A204.1 (cell line): ENCODE data around the gene CLNK.

Source experiments
- FAIRE-seq: peaks from 2 replicates; lab custom pipeline; 2012; peaks lifted over from hg19 to GRCh38; lab: Jason Lieb, UNC

The CLNK gene

DNA sequence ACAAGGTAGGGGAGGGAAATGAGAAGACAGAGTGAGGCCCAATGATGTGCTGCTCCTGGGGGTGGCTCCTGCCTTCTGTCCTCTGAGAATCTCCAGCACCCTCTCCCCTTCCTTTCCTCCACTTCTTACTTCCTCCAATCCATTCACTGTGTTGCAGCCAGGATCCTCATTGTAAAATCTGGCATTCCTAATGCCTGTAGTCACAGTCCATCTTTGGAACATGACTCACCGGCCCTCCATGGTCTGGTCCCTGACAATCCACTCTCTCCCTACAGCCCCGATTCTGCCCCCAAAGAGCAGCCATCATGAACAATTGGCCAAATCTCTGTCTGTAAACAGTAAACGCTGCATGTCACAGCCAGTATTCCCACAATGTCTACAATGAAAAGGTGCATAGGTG is 72.9 kb downstream of the CLNK start:
- FAIRE-seq: no peak

DNA sequence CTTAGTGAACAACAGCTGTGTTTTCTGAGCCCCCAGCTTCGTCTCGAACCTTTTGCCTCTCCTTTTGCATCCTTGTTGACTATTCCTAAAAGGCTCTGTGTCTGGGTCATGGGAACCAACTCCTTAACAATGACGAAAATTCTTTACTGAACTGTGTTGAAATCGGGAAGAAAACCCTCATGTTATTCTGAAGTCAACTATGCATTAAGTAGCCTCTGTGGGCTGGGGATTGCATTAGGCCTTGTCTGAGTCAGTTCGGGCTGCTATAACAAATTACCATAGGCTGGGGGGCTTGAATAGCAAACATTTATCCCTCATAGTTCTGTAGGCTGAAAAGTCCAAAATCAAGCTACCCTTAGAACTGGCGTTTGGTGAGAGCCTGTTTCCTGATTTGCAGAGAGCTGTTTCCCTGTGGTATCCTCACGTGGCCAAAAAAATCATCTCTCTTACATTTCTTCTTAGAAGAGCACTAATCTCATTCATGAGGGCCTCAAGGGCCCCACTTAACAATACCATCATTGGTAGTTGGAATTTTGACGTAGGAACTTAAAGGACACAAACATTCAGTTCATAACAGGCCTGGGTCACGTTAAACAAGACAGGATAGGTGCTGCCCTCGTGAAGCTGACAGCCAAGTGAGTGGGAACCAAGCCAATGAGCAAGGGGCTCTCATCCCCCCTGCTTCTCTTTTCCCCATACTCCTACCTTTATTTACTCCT is 75.9 kb downstream of the CLNK start:
- no peak for FAIRE-seq

DNA sequence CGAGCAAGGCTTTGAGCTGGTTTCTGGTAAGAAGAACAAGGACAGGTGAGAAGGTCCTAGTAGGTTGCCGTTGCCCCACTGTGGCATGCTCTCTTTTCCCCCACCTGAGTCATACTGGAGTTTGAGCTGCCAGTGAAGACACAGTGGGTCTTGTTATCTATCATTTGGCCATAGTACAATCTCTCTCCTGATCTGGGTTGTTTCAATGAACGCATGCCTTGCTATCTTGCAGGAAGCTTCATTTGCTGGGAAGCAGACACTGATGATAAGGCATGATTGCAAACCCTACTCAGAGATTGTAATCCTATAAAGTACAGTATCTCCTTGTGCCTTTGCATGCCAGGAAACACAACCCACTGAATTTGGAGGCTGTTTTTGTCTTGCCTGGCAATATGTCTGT is 77.4 kb downstream of the CLNK start:
- FAIRE-seq: no peak

DNA sequence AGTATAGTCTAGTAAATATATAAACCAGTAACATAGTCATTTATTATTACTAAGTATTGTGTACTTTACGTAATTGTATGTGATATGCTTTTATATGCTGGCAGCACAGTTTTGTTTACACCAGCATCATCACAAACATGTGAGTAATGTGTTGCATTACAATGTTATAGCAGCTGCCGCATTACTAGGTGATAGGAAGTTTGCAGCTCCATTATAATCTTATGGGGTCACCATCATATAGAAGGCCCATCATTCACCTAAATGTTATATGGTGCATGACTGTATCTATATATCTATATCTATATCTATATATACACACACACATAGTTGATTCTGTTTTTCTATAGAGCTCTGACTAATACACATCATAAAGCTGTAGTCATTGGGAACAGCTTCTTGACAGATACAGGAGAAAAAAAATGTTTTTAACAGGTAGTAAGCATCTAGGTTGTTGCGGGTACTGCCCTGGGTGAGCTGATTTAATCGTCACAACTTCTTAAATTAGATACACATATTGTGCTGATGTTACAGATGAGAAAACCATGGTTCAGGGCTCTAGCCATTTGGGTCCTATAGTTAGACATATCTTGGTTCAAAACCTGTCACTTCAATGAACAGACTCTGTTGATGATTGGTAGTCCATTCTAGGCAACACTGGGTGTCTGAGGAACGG is 77.9 kb downstream of the CLNK start:
- no peak for FAIRE-seq

DNA sequence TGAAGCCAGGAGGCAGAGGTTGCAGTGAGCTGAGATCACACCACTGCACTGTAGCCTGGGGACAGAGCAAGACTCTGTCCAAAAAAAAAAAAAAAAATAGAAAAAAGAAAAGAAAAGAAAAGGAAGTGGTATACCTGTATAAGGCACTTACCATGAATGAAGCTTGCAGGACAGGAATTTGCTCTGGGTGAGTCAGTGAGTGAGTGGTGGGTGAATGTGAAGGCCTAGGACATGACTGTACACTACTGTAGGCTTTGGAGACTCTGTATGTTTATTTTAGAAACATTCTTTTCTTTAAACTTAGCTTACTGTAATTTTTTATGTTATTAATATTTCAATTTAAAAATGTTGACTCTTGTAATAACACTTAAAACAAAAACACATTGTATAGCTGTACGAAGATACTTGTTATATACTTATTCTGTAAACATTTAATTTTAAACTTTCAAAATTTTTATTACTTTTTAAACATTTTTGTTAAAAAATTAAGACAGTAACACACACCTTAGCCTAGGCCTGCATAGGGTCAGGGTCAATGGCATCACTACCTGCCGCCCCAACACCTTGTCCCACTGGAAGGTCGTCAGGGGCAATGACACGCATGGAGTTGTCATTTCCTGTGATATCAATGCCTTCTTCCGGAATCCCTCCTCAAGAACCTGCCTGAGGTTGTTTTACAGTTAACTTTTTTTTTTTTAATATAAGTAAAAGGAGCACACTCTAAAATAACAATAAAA is 78.7 kb downstream of the CLNK start:
- no peak for FAIRE-seq

DNA sequence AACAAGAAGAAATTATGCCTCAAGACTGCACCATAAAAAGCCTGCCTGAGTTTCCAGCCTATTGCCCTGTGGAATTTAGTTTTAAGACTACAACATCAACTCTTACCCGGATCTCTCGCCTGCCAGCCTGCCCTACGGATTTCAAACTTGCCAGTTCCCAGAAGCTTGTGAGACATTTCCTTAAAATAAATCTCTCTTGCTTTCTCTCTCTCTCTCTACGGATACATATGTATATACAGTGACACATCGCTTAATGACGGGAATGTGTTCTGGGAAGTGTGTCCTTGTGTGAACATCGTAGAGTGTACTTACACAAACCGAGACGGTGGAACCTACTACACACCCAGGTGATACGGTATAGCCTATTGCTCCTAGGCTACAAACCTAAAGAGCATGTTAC is 79.5 kb downstream of the CLNK start:
- FAIRE-seq: no peak

DNA sequence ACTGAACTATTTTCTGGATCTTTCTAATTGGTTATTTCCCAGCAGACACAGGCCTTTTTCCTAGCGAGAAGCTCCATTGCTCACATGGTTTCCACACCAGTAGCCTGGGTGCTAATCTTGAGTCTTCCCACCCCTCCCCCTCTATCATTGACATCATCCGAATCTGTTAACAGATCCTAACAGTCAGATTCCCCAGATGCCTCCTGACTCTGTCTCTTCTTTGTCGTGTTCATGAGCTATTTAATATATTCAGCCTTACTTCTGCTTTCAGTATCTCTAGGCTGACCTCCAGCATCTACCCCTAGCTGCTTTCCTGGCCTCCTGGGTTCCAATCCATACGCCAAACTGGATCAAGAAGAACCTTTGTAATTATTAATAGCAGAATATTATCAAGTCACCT is 85.0 kb downstream of the CLNK start:
- no peak for FAIRE-seq

DNA sequence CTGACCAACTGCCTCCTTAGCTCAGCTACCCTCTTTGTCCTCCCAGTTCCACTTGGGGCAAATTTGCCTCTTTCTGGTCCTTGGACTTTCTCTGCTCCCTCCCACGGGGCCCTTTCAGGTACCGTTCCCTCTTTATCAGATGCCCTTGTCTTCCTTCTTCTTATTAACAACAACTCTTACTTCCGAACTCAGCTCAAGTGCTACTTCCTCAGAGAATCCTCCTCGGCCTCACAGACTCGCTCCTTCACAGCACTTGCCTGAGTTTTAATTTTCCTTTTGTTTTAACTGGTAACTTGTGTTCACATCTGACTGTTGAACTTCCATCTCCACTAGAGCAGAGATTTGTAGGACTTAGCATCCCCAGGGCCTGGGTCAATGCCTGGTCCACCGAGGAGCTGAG is 85.7 kb downstream of the CLNK start:
- no peak for FAIRE-seq

DNA sequence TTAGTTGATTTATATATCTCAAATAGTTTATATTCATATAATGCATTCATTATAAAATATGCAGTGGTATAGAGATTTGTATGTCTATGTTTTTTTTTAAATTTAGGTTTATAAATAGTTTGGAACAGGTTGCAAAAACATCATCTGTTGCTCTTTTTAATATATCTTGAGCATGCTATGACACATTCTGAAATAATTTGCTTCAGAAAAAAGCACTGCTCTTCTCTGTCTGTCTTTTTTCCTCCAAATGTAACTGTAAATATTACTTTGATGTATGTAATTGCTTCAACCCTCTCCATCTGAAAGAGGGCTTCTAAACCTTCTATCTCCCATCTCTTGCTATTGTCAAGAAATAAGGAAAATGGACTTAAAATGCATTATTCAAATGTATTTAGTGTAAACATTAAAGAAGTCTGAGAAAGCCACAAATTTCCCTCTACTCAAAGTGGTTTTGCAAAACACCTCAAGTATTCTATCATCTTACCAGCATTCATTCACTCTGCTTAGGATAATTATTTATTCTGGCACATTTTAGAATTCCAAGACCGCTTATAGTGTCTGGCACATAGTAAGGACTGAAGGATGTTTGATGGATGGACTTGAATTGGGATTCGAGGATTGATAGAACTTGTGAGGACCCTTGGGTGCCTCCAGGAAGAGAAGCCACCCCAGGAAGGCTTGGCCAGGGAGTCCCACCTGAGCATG is 87.8 kb downstream of the CLNK start:
- no peak for FAIRE-seq

DNA sequence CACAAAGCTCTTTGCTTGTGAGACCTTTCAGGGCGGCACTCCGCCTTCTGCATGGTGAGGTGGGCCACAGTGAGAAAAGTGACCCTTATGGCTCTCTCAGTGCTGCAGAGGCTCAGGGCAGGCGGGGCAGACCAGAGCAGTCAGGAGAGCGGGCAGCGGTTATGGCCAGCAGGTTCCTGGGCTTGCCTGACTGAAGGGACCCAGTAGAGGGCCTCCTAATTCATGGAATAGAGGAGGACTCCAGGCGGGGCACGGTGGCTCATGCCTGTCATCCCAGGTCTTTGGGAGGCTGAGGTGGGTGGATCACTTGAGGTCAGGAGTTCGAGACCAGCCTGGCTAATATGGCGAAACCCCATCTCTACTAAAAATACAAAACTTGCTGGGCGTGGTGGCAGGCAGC is 91.4 kb downstream of the CLNK start:
- no peak for FAIRE-seq

DNA sequence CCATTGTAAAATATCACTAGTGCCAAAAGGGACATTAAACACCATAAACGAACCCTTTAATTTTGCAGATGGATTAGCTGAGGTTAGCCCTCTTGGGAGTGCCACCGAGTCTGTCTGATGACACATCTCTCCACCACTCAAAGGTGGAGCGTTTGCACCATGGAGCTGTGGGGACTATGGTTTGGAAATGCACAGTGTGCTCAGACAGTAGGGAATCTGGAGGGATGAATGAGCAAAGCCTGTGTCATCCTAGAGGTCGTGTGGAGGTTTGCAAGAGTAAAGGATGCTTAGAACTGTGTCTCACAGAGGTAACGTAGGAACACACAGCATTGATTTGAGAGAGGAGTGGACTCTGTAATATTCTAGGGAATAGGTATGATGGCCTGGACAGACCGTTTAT is 93.7 kb downstream of the CLNK start:
- no peak for FAIRE-seq

DNA sequence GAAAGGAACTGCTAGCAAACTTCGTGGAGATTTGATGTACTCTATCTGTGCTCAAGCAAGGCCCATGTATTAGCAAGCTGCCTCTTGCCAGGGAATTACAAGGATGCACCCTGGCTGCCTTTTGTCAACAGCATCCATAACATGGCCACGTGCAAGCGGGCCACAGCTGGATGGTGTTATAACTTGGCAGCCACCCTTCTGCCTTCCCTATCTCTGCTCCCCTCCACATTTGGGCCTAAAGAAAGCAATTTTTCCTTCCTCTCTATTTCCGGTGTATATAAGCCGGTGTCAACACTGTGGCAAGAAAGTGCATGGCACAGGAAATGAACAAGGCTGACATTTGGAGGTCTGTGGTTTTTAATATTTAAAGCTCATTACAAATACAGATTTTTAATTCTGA is 94.8 kb downstream of the CLNK start:
- no peak for FAIRE-seq

DNA sequence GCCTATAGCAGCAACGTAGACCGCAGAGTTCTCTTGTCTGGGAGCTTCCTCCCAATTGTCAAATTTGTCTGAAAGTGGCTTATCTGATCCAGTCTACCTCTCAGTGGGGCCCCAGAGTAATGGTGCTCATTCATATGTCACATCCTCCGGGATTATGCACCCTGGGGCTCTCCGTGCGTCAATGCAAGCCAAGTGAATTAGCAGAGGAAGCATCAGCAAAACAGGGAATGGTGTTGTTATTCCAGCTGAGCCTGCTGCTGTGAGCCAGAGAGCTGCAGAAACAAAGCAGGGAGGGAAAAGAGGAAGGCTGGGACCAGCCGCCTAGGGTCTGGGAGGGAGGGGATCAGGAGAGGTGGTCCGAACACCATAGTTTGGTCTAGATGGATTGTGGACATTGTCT is 95.2 kb downstream of the CLNK start:
- no peak for FAIRE-seq

DNA sequence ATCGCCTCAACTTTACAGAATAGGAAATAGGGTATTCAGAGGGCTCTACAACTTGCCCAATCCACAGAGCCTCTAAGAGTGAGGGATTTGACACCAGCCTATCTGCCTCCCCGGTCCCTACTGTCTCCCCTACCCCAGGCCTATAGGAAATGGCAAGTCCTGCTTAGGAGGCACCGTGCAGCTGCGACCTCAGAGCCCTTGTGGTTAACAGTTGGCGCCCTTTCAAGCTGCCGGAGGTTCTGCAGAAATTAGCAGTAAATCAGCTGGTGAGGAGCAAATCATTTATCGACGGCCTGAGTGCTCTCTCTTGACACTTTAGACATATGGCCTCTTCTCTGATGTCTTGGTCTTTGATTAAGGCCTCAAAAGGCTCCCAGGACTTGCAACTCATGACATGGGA is 96.9 kb downstream of the CLNK start:
- no peak for FAIRE-seq

DNA sequence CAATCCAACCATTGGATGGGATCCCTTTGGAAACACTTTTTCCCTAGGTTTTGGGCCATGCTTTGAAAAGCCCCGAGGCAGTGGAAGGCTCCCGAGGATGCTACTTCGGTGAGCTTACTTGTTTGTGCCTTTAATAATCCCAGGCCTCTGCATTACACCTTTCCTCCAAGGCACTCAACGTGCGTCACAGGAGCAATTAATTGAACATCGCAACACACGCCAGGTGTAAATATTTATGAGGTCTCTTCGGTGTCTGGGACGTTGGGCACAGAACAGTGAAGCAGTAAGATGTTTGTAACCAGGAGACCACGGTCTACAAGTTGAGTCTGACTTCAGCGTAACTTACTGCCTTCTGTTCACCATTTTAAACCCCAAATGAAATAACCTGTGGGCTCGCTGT is 97.3 kb downstream of the CLNK start:
- FAIRE-seq: no peak

DNA sequence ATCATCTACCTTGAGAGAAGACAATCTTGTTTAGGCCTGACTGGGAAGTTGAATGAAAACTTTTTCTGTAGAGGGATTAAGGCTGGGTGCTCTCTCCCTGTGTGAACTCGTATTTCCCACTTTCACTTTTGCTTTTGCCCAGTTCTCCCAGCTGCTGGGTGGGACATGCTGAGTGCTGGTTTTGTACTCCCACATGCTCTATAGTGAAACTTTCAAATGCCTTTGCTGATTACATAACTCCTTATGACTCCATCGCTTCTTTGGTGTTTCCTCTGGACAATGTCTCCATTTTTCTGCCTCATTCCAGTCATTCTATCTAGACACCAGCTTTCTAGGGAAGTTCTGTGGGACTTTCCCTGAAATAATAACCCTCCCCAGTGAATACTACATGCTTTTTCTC is 100.5 kb downstream of the CLNK start:
- FAIRE-seq: no peak

DNA sequence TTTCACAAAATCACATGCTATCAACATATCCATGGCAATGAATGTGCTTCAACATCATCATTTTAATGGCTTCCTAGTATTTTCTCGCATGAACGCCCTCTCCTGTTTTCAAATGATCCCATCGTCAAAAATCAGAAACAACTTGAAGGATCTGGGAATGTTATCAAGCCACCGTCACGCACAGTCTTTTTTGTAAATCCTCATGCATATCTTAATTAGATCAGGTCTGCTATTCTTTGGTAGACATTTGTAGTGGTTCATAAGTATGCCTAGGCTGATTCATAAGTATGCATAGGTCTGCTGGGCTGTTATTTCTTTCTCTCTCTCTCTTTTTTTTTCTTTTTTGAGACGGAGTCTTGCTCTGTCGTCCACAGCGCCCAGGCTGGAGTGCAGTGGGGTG is 101.6 kb downstream of the CLNK start:
- FAIRE-seq: no peak

DNA sequence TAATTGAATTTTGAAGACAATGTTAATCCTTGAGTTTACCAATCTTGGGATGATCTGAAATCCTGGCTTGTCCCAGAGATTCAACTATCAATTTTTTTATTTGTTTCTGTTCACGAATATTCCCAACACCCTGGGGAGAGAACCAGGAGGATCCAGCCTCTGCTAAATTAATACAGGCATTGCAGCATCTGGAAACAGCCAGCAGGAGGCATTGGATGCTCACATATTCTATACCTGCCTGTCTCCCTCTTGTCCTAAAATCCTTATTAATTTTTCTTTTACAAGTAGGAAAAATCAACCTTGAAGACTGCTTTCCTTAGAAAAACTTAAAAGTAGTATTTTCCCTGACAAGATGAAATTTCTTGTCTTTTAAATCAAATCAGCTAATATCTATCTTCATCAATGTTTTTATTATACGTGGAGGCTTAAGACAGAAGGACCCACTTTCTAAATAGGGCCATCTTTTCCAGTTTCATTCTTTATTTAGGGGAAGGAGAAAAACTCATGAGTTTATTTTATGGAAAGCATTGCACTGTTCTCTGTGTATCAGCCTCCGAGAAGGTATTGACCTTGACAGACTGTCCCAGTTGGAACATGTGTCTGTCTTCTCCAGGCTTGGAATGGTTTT is 102.4 kb downstream of the CLNK start:
- FAIRE-seq: peak; percentile 30

DNA sequence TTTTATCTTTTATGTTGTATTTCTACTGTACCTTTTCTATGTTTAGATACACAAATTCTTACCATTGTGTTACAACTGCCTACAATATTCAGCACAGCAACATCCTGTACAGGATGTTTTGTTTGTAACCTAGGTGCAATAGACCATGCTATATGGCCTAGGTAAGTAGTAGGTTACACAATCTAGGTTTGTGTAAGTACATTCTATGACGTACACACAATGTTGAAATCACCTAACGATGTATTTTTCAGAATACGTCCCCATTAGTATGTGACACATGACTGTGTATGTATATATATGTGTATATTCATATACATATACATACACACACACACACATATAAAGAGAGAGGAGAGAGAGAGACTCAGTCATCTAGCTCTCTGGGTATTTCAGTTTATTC is 103.5 kb downstream of the CLNK start:
- no peak for FAIRE-seq

DNA sequence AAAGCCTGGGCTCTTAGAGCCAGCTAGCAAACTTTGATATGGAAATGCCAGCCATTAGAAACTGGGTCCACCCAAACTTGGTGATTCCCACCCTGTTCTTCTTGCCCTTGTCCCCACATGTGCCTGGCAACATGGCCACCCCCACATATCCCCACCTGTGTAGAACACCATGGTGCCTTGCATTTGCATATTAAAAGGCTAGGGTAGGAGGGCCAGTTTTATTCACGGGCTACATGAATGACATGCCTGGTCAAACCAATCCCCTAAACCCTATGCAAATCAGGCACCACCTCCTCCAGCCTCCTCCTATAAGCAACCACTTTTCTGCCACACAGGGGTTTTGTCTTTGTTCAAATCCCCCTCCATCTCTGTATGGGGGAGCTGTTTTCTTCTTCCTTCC is 104.9 kb downstream of the CLNK start:
- FAIRE-seq: no peak

DNA sequence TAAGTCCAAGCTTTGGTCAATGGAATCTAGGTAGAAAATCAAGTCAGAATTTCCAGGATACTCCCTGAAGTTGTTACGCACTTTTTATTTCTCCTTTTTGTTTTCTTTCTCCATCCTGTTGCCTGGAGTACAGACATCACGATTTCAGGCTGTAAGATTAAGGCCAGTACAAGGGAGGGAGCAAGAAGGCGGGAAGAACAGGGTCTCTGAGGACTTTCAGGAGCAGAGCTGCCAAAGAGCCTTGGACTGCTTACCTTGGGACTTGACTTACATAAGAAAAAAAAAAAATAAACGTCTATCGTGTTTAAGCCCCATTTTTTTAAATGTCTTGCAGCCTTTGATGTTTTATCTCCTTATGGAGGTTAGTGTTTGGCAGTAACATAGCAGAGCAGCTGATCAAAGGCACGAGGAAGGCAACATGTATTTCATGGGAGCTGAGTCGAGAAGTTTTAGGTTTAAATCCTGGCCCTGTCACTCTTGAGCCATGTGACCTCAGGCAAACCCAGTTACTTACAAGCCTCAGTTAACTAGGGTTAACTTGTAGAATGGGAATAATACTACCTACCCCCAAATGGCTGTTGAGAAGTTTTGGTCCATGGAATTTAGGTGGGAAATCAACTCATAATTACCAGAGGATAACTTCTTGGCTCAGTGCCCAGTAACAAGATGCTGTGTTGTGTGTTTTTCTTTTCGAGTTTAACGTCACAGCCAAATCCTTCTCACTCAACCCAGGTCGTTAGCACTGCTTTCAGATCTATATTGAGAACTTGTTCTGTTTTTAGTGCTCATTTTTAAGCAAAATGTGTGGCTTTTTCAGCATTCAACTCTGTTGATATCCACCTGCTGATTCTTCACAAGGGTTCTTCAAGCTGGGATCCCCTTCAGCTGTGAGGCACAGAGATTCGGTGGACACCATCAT is 106.8 kb downstream of the CLNK start:
- FAIRE-seq: no peak
